Ovary (tissue), 3 donors: ENCODE measurements around the gene TRIM13.

Source experiments
- EP300 ChIP-seq: sonication (generic); formaldehyde crosslinking; IDR thresholded peaks from one replicate; pipeline ENCODE4 v1.6.1; 2017; ENCODE audit warnings: antibody characterized with exemption
- POLR2A ChIP-seq: fragments of 450-650 bp; IDR thresholded peaks from one replicate; pipeline ENCODE4 v1.6.1; 2017; ENCODE audit warnings: antibody characterized with exemption, mild to moderate bottlenecking, moderate library complexity
- TF ChIP-seq, protein P1 (sequence below), 3 donors: fragments of 450-650 bp in 2 of 3; fragments of 200-600 bp in 1 of 3; IDR thresholded peaks; one replicate each; pipeline versions ENCODE4 v1.5.1 to v1.8.0; 2016 to 2022; ENCODE audit warnings: antibody characterized with exemption in 3 of 3, mild to moderate bottlenecking in 1 of 3
- donor health status: DM: no; HTN: no; CAD: no.

DNA sequence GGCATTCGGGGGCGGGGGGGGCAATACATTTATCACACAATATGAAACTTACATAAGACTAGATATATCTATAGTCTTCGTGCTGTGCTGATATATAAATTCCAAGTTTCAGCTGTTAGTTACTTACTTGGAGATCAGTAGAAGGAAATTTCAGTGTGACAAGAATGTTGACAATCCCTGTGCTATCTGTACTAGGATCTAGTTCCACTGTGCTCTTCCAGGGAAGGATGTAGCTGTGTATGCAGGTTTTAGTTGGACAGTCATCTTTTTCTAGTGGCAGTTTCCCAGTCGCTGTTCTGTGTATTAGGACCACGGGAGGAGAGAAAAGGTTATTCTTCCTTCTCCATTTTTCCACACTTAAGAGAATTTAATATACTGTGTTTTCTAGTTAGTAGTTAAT, 3.2 kb upstream of the TRIM13 start:
- TF ChIP-seq, protein P1, sequence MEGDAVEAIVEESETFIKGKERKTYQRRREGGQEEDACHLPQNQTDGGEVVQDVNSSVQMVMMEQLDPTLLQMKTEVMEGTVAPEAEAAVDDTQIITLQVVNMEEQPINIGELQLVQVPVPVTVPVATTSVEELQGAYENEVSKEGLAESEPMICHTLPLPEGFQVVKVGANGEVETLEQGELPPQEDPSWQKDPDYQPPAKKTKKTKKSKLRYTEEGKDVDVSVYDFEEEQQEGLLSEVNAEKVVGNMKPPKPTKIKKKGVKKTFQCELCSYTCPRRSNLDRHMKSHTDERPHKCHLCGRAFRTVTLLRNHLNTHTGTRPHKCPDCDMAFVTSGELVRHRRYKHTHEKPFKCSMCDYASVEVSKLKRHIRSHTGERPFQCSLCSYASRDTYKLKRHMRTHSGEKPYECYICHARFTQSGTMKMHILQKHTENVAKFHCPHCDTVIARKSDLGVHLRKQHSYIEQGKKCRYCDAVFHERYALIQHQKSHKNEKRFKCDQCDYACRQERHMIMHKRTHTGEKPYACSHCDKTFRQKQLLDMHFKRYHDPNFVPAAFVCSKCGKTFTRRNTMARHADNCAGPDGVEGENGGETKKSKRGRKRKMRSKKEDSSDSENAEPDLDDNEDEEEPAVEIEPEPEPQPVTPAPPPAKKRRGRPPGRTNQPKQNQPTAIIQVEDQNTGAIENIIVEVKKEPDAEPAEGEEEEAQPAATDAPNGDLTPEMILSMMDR (IDR thresholded peaks at IDR 0.05) = no peak
- no peak for TF ChIP-seq POLR2A
- no peak for TF ChIP-seq EP300
